ENCODE results near the gene RAB39A. TPM values are rescaled to one million over a fixed set of nuclear protein-coding genes. Genes with fewer than 3 reads are reported as not detected.

The RAB39A gene
- total RNA-seq, 1 donor = not detected

DNA sequence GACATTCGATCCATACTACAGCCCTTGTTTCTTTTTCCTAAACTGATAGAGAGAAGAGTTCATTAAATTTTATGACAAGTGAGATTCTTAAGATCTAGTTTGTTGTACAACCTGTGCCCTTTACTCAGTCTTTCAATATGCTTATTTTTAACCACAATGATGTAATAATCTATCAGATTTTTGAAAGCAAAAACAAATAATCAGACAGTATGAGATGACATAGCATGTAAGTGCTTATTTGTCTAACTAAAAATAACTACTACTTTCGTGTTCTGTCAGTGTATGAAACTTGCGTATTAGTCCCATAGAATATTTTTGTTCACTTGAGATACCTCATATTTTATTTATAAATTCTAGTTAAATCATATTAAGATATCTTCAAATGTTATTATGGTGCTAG is 33.2 kb downstream of the RAB39A start:
- TF ChIP-seq, protein P1, sequence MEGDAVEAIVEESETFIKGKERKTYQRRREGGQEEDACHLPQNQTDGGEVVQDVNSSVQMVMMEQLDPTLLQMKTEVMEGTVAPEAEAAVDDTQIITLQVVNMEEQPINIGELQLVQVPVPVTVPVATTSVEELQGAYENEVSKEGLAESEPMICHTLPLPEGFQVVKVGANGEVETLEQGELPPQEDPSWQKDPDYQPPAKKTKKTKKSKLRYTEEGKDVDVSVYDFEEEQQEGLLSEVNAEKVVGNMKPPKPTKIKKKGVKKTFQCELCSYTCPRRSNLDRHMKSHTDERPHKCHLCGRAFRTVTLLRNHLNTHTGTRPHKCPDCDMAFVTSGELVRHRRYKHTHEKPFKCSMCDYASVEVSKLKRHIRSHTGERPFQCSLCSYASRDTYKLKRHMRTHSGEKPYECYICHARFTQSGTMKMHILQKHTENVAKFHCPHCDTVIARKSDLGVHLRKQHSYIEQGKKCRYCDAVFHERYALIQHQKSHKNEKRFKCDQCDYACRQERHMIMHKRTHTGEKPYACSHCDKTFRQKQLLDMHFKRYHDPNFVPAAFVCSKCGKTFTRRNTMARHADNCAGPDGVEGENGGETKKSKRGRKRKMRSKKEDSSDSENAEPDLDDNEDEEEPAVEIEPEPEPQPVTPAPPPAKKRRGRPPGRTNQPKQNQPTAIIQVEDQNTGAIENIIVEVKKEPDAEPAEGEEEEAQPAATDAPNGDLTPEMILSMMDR (IDR thresholded peaks at IDR 0.05; ENCODE audit: insufficient read depth, low read length) = no peak
- H3K4me3 ChIP-seq (ENCODE audit: low read depth, low read length) = no peak overlapping the region
- DNase-seq (ENCODE audit: low read depth) = no peak

DNA sequence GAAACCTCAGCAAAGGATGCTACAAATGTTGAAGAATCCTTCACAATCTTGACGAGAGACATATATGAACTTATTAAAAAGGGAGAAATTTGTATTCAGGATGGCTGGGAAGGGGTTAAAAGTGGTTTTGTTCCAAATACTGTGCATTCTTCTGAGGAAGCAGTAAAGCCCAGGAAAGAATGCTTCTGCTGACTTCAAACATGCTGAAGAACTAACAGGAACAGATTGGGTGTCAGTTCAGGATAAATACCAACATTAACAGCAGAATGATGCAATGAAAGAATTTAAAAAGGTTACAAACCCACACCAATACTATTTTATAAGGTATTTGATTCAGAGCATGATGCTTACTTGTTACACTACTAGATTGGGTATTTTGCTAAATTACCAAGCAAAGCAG is 33.9 kb downstream of the RAB39A start:
- H3K4me3 ChIP-seq (ENCODE audit: low read depth, low read length) = no peak overlapping the region
- TF ChIP-seq, protein P1 (IDR thresholded peaks at IDR 0.05; ENCODE audit: insufficient read depth, low read length) = no peak
- DNase-seq (ENCODE audit: low read depth) = no peak

DNA sequence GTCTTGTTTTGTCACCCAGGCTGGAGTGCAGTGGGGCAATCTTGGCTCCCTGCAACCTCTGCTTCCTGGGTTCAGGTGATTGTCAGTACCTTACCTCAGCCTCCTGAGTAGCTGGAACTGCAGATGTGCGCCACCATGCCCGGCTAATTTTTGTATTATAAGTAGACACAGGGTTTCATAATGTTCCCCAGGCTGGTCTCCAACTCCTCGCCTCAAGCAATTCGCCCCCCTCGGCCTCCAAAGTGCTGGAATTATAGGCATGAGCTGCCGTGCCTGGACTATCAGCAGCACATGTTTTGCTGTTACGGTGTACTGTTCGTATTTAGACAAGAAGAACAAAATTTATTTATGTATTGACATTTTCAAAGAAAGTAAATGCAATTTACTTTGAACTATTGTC is 34.8 kb downstream of the RAB39A start:
- DNase-seq (ENCODE audit: low read depth) = no peak
- H3K4me3 ChIP-seq (ENCODE audit: low read depth, low read length) = no peak overlapping the region
- TF ChIP-seq, protein P1 (IDR thresholded peaks at IDR 0.05; ENCODE audit: insufficient read depth, low read length) = no peak

DNA sequence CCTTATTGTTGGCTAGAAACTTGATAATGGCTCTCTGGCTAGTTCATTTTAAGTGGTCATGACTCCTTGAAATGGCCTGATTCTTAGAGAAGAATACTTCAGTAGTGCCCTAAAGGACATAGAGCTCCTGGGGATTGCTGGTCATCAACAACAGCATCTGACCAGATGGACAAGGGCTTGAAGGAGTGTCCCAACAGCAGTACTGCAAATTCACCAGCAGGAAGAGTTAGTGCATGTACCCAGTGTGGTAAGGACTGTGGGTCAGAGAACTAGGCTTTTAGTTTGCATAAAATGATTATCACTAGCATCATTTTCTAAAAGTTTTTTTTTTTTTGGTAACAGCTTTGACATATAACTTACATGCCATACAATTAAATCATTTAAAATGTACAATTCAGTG is 41.0 kb downstream of the RAB39A start:
- TF ChIP-seq, protein P1 (IDR thresholded peaks at IDR 0.05; ENCODE audit: insufficient read depth, low read length) = no peak
- DNase-seq (ENCODE audit: low read depth) = no peak
- no peak overlapping the region for H3K4me3 ChIP-seq (ENCODE audit: low read depth, low read length)

DNA sequence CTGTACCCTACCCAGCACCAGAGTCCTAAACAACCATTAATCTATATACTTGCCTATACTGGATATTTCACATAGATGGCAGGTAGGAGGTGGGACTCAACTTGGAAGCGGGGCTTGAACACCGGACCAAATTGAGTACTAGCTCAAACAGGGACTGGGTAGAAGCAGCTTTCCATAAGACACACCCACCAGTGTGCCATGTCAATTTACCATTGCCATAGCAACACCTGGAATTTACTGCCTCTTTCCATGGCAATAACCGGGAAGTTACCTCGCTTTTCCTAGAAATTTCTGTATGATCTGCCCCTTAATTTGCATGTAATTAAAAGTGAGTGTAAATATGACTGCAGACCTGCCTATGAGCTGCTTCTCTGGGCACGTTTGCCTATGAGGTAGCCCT is 41.8 kb downstream of the RAB39A start:
- TF ChIP-seq, protein P1 (IDR thresholded peaks at IDR 0.05; ENCODE audit: insufficient read depth, low read length) = no peak
- H3K4me3 ChIP-seq (ENCODE audit: low read depth, low read length) = no peak overlapping the region
- no peak for DNase-seq (ENCODE audit: low read depth)

DNA sequence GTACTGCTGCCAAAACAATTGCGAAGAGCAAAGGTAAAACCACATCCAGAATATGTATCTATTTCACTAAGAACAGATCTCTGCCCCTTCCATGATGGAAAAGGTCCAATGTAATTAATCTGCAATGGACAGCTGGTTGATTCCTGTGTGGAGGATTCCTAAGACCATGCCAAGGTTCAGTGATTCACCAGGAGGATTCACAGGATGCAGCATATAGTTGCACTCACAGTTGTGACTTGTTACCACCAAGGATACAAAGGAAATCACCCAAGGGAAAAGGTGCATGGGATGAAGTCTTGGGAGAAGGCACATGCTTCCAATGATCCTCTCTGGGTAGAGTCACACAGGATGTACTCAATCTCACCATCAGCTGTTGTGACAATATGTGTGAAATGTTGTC is 45.4 kb downstream of the RAB39A start:
- DNase-seq (ENCODE audit: low read depth) = no peak
- TF ChIP-seq, protein P1 (IDR thresholded peaks at IDR 0.05; ENCODE audit: insufficient read depth, low read length) = no peak
- no peak overlapping the region for H3K4me3 ChIP-seq (ENCODE audit: low read depth, low read length)

DNA sequence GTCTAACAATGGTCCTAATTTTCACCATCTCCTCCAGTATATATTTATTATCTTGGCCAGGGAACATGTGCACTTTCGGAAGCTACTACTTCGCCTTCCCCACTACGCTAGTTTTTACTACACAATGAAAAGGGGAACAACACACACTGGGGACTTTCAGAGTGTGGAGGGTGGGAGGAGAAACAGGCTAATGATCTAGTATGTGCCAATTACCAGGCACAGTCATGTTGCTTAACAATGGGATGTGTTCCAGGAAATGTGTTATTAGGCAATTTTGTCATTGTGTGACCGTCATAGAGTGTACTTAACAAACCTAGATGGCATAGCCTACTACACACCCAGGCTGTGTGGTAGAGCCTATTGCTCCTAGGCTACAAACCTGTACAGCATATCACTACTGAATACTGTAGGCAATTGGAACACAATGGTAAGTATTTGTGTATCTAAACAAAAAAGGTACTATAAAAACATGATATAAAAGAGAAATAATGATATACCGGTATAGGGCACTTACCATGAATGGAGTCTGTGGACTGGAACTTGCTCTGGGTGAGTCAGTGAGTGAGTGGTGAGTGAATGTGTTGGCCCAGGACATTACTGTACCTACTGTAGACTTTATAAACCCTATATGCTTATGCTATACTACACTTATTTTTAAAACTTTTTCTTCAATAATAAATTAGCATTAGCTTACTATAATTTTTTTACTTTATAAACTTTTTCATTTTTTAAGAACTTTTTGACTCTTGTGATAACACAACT is 60.3 kb downstream of the RAB39A start:
- TF ChIP-seq, protein P1 (IDR thresholded peaks at IDR 0.05; ENCODE audit: insufficient read depth, low read length) = no peak
- no peak for DNase-seq (ENCODE audit: low read depth)
- no peak overlapping the region for H3K4me3 ChIP-seq (ENCODE audit: low read depth, low read length)
